SK-N-SH (cell line): ENCODE data around the gene DDO. TPM values are rescaled to one million over a fixed set of nuclear protein-coding genes. Genes with fewer than 3 reads are reported as not detected.

Experiments used
- CTCF ChIA-PET: fragments of 300-600, 350-600 bp; formaldehyde crosslinking; extraction: SDS; loops from one replicate; lab custom pipeline; 2021; lab: Yijun Ruan, JAX
- POLR2A ChIA-PET: fragments of 350-600 bp; sonication (Branson Sonifier 250); formaldehyde crosslinking; extraction: SDS; loops from one replicate; lab custom pipeline; 2020; ENCODE audit warnings: antibody characterized with exemption, inconsistent platforms; lab: Yijun Ruan, JAX
- DNase-seq: peaks from one replicate; pipeline ENCODE4 v3.0.0; 2012
- H2AFZ ChIP-seq: fragments of 200-600 bp; sonication (generic); 2 replicates; pipeline ENCODE4 v1.8.1; 2016; ENCODE audit warnings: antibody characterized with exemption, mild to moderate bottlenecking, low read depth
- H3F3A ChIP-seq: fragments of 200-600 bp; sonication (generic); replicated peaks from 2 replicates; pipeline ENCODE3; 2016; ENCODE audit warnings: antibody characterized with exemption, mild to moderate bottlenecking; ENCODE audit not compliant: insufficient read depth
- H3K27ac ChIP-seq, 2 experiments: fragments of 200-500 bp in 1 of 2; fragments of 200-600 bp in 1 of 2; sonication (Bioruptor generic) in 1 of 2; sonication (generic), shearing (Covaris generic) in 1 of 2; 2 replicates each; pipeline versions ENCODE4 v1.5.1 to v1.6.1; 2014 to 2016; ENCODE audit warnings: low read depth in 2 of 2, inconsistent platforms in 1 of 2, low read length in 1 of 2, mild to moderate bottlenecking in 1 of 2, mixed read lengths in 1 of 2
- H3K27me3 ChIP-seq: fragments of 200-600 bp; sonication (generic), shearing (Covaris generic); 2 replicates; pipeline ENCODE4 v1.6.1; 2016; ENCODE audit warnings: mixed run types; ENCODE audit not compliant: insufficient read depth
- H3K36me3 ChIP-seq, 2 experiments: fragments of 200-500 bp in 1 of 2; fragments of 200-600 bp in 1 of 2; sonication (Bioruptor generic) in 1 of 2; sonication (generic) in 1 of 2; replicated peaks in 1 of 2; 2 replicates each; pipeline versions ENCODE3 to v1.5.1; 2014 to 2016; ENCODE audit warnings: low read length in 1 of 2, mild to moderate bottlenecking in 1 of 2; ENCODE audit not compliant: insufficient read depth in 2 of 2, control insufficient read depth in 1 of 2
- H3K4me1 ChIP-seq, 2 experiments: fragments of 200-500 bp in 1 of 2; fragments of 200-600 bp in 1 of 2; sonication (Bioruptor generic) in 1 of 2; sonication (generic), shearing (Covaris generic) in 1 of 2; 2 replicates each; pipeline versions ENCODE4 v1.5.1 to v1.6.1; 2014 to 2016; ENCODE audit warnings: low read depth in 1 of 2, low read length in 1 of 2, mixed run types in 1 of 2; ENCODE audit not compliant: insufficient read depth in 2 of 2, control insufficient read depth in 1 of 2
- H3K4me2 ChIP-seq: fragments of 200-600 bp; sonication (generic), shearing (Covaris generic); 2 replicates; pipeline ENCODE4 v1.6.1; 2017; ENCODE audit warnings: mixed run types
- H3K4me3 ChIP-seq, 2 experiments: fragments of 200-500 bp in 1 of 2; fragments of 200-600 bp in 1 of 2; sonication (Bioruptor generic) in 1 of 2; sonication (generic), shearing (Covaris generic) in 1 of 2; 2 replicates each; pipeline versions ENCODE4 v1.5.1 to v1.8.1; 2014 to 2016; ENCODE audit warnings: low read depth in 2 of 2, inconsistent platforms in 1 of 2, low read length in 1 of 2, mild to moderate bottlenecking in 1 of 2, mixed read lengths in 1 of 2, moderate library complexity in 1 of 2
- H3K79me2 ChIP-seq: fragments of 200-600 bp; sonication (generic); 2 replicates; pipeline ENCODE4 v1.8.1; 2017; ENCODE audit warnings: mild to moderate bottlenecking; ENCODE audit not compliant: insufficient read depth
- H3K9ac ChIP-seq: fragments of 200-600 bp; sonication (generic); 2 replicates; pipeline ENCODE4 v1.6.1; 2017; ENCODE audit warnings: mixed run types
- H3K9me2 ChIP-seq: fragments of 200-600 bp; sonication (generic); 2 replicates; pipeline ENCODE4 v1.6.1; 2017; ENCODE audit warnings: mixed run types
- H3K9me3 ChIP-seq: fragments of 200-600 bp; sonication (generic); 2 replicates; pipeline ENCODE4 v1.6.1; 2017; ENCODE audit warnings: mixed run types, mild to moderate bottlenecking, moderate library complexity
- H4K20me1 ChIP-seq: fragments of 200-600 bp; sonication (generic); 2 replicates; pipeline ENCODE4 v1.6.1; 2017; ENCODE audit warnings: mild to moderate bottlenecking, mixed run types; ENCODE audit not compliant: insufficient read depth
- CHD2 ChIP-seq: fragments of 150-350 bp; IDR thresholded peaks from 2 replicates; pipeline ENCODE4 v1.6.1; 2018; ENCODE audit warnings: low read length; ENCODE audit not compliant: partially characterized antibody
- EP300 ChIP-seq, 2 experiments: IDR thresholded peaks; 2 replicates each; pipeline versions ENCODE4 v1.4.0 to v1.6.1; 2012; ENCODE audit warnings: borderline replicate concordance in 1 of 2, low read depth in 1 of 2, low read length in 1 of 2
- FOSL2 ChIP-seq: IDR thresholded peaks from 2 replicates; pipeline ENCODE4 v1.4.0; 2012; ENCODE audit warnings: low read depth, mild to moderate bottlenecking, moderate library complexity, borderline replicate concordance
- FOXJ3 ChIP-seq: sonication (generic); formaldehyde crosslinking; IDR thresholded peaks from 2 replicates; pipeline ENCODE4 v1.5.1; 2020; ENCODE audit warnings: mild to moderate bottlenecking, missing genetic modification reagents
- GATA2 ChIP-seq: sonication (generic); formaldehyde crosslinking; IDR thresholded peaks from 2 replicates; pipeline ENCODE4 v1.5.0; 2020; ENCODE audit warnings: mild to moderate bottlenecking, missing genetic modification reagents
- MXI1 ChIP-seq: IDR thresholded peaks from 2 replicates; pipeline ENCODE4 v1.6.1; 2012; ENCODE audit warnings: mild to moderate bottlenecking, low read depth, low read length, improper control_type of control experiment
- RAD21 ChIP-seq: IDR thresholded peaks from 2 replicates; pipeline ENCODE4 v1.6.1; 2012; ENCODE audit warnings: mild to moderate bottlenecking, low read length
- SIN3A ChIP-seq: IDR thresholded peaks from 2 replicates; pipeline ENCODE4 v1.6.1; 2012; ENCODE audit warnings: low read depth, mild to moderate bottlenecking, low read length, moderate library complexity, borderline replicate concordance
- TAF1 ChIP-seq: IDR thresholded peaks from 2 replicates; pipeline ENCODE4 v1.6.1; 2012; ENCODE audit warnings: low read depth, mild to moderate bottlenecking, low read length, moderate library complexity, borderline replicate concordance
- TCF12 ChIP-seq: IDR thresholded peaks from 2 replicates; pipeline ENCODE4 v1.4.0; 2012
- YY1 ChIP-seq: IDR thresholded peaks from 2 replicates; pipeline ENCODE4 v1.4.0; 2012; ENCODE audit warnings: low read depth, mild to moderate bottlenecking
- WGBS: methylation state at CpG from one replicate; pipeline ENCODE4 v1.1.6; 2017; ENCODE audit warnings: low lambda C conversion rate; 5-methylcytosine and 5-hydroxymethylcytosine counted together
- polyA plus RNA-seq, 3 experiments: library from polyadenylated mRNA; depleted of rRNA; stranded (reverse); fragments of >200 nt; gene quantifications; 2 replicates each; pipeline ENCODE4 v1.2.3, GENCODE V29; 2012
- TF ChIP-seq, protein P1 (sequence below): fragments of 150-350 bp; IDR thresholded peaks from 2 replicates; pipeline ENCODE4 v1.6.1; 2016; ENCODE audit warnings: mild to moderate bottlenecking, low read depth, low read length

The DDO gene
- polyA plus RNA-seq, 1 of the 3 experiments (the other 2 are of a cell fraction) = 0.79 TPM

DNA sequence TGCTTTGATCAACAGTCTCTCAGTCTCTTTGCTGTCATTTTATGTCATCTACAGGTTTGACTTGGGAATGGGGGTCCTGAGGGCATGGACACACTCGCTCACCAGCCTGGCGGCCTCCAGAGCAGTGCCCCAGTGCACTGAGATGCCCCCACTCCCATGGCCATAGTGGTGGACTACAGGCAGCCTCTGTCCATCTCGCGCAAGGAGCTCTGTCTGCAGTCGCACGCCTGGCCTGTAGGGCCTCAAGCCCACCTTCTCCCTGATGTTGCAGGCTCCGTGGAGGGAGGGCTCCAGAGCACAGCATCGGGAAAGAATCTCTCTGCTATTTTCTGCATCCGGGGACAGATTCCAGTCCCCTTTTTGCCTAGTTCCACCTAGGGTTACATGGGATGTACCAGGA is 22.6 kb downstream of the DDO start:
- H3K4me2 ChIP-seq = no peak overlapping the region
- no peak for DNase-seq
- WGBS = 84% methylated on average over 4 of the region's 9 CpGs
- POLR2A ChIA-PET = no interaction called here
- no peak overlapping the region for H3K4me3 ChIP-seq
- no peak overlapping the region for H3K9ac ChIP-seq
- no peaks in the 10 kb centered on the region for H3F3A ChIP-seq
- no peak overlapping the region for H3K27ac ChIP-seq
- CTCF ChIA-PET = interaction anchor here (1.0 to 7.1 kb wide), 11 partner anchors 12 to 866 kb away, joined by 3 to 97 read pairs (median 6); partner anchors contain the start of genes CDC40, GPR6 and WASF1
- H3K79me2 ChIP-seq = no peaks in the 10 kb centered on the region
- TF ChIP-seq RAD21 (no peak), MXI1 (no peak), GATA2 (CRISPR knock-in tag) (no peak), CHD2 (no peak), FOXJ3 (CRISPR knock-in tag) (no peak), EP300 (IDR thresholded peaks at IDR 0.05; ENCODE audit: borderline replicate concordance in 1 of 2, low read depth in 1 of 2, low read length in 1 of 2) (no peak), YY1 (no peak), TAF1 (no peak)
- TF ChIP-seq, protein P1, sequence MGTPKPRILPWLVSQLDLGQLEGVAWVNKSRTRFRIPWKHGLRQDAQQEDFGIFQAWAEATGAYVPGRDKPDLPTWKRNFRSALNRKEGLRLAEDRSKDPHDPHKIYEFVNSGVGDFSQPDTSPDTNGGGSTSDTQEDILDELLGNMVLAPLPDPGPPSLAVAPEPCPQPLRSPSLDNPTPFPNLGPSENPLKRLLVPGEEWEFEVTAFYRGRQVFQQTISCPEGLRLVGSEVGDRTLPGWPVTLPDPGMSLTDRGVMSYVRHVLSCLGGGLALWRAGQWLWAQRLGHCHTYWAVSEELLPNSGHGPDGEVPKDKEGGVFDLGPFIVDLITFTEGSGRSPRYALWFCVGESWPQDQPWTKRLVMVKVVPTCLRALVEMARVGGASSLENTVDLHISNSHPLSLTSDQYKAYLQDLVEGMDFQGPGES = no peak
- H4K20me1 ChIP-seq = no peaks in the 10 kb centered on the region
- no peak overlapping the region for H2AFZ ChIP-seq
- peaks cover 0 to 4% of the 10 kb centered on the region in 2 experiments; a peak in 2 of 4 replicates for H3K4me1 ChIP-seq
- H3K9me3 ChIP-seq = no peaks in the 10 kb centered on the region
- no peaks in the 10 kb centered on the region for H3K36me3 ChIP-seq
- no peaks in the 10 kb centered on the region for H3K9me2 ChIP-seq
- no peaks in the 10 kb centered on the region for H3K27me3 ChIP-seq

DNA sequence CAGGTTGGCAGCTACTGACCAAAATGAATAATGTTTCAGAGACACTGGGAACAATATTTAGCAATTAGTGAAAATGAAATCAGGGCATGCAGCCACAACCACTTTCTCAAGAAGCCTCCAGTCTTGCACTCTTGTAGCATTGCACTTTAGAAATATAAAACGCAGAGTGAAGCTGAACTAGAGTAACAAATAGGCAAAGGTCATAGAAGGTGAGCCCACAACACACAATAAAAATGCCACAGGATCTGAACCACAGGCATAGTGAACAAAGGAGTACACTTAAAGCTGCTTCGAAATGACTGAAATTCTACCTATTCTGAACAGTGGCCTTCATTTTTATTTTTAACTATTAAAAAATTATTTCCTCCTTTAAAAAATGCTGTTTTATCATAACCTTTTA is 25.0 kb downstream of the DDO start:
- Histone ChIP-seq H3K79me2 (no peaks in the 10 kb centered on the region), H4K20me1 (no peaks in the 10 kb centered on the region), H3K9me2 (no peaks in the 10 kb centered on the region), H3F3A (no peaks in the 10 kb centered on the region), H3K9me3 (no peaks in the 10 kb centered on the region), H2AFZ (no peak overlapping the region), H3K27ac (no peak overlapping the region), H3K4me2 (no peak overlapping the region), H3K36me3 (no peaks in the 10 kb centered on the region), H3K4me1 (peaks cover 0 to 4% of the 10 kb centered on the region in 2 experiments; a peak in 2 of 4 replicates), H3K4me3 (no peak overlapping the region), H3K27me3 (no peaks in the 10 kb centered on the region), H3K9ac (no peak overlapping the region)
- CTCF ChIA-PET = interaction anchor here (0.6 to 7.1 kb wide), 29 partner anchors 12 to 880 kb away, joined by 3 to 97 read pairs (median 4); partner anchors contain the start of genes CDC40, METTL24 and WASF1
- POLR2A ChIA-PET = interaction anchor here (1.6 kb wide), 1 partner anchor 211 kb away, joined by 5 read pairs; the partner anchor contains the start of gene WASF1
- no peak for DNase-seq
- TF ChIP-seq TCF12 (no peak), SIN3A (no peak), FOSL2 (no peak)
- WGBS = 31% methylated on average over 2 of the region's 2 CpGs
